BJ (cell line): Measurements from ENCODE around the gene KRTAP10-11. TPM values are rescaled to one million over a fixed set of nuclear protein-coding genes. Genes with fewer than 3 reads are reported as not detected.

Experiments used
- CTCF ChIA-PET: fragments of 350-600 bp; formaldehyde crosslinking; extraction: SDS; loops from one replicate; lab custom pipeline; 2021; ENCODE audit warnings: antibody characterized with exemption, inconsistent platforms; lab: Yijun Ruan, JAX
- POLR2A ChIA-PET: fragments of 300-600 bp; sonication (Branson Sonifier 250); formaldehyde crosslinking; extraction: SDS; loops from one replicate; lab custom pipeline; 2021; ENCODE audit warnings: antibody characterized with exemption; lab: Charles Lee
- DNase-seq: peaks from one replicate; pipeline ENCODE4 v3.0.0-alpha.2; 2011; ENCODE audit warnings: low read depth
- H3K27me3 ChIP-seq: 2 replicates; pipeline ENCODE4 v1.6.0; 2011; ENCODE audit warnings: low read length; ENCODE audit not compliant: control insufficient read depth, insufficient read depth
- H3K36me3 ChIP-seq: 2 replicates; pipeline ENCODE4 v1.5.1; 2011; ENCODE audit warnings: low read length; ENCODE audit not compliant: control insufficient read depth, insufficient read depth
- H3K4me3 ChIP-seq: 2 replicates; pipeline ENCODE4 v1.5.1; 2011; ENCODE audit warnings: low read depth, mild to moderate bottlenecking, control low read depth, low read length
- CTCF ChIP-seq: IDR thresholded peaks from 2 replicates; pipeline ENCODE4 v1.5.1; 2011; ENCODE audit warnings: low read depth, mild to moderate bottlenecking, control low read depth, inconsistent platforms, low read length, moderate library complexity; ENCODE audit not compliant: insufficient read depth
- polyA plus RNA-seq: library from polyadenylated mRNA; depleted of rRNA; stranded (reverse); fragments of >200 nt; gene quantifications from 2 replicates; pipeline ENCODE4 v1.2.3, GENCODE V29; 2011

KRTAP10-11 gene
- polyA plus RNA-seq, 1 experiment: not detected

GRCh38 chr21:44666401-44667320, 20.4 kb downstream of the KRTAP10-11 start, which contains the start of gene KRTAP12-2:
Gene KRTAP12-2 (minus strand): TSS chr21:44666927. CDS start chr21:44666886, 41 bp downstream.
- CTCF ChIA-PET: no interaction called here
- Histone ChIP-seq H3K36me3 (no peaks in the 10 kb centered on the region), H3K4me3 (no peak within 1 kb of the TSS), H3K27me3 (no peaks in the 10 kb centered on the region; the same call in 1 of the 2 replicates)
- DNase-seq: no peak
- no peak for TF ChIP-seq CTCF
- POLR2A ChIA-PET: no interaction called here

GRCh38 chr21:44667612-44668011, 21.4 kb downstream of the KRTAP10-11 start:
- no peak for DNase-seq
- H3K27me3 ChIP-seq: no peaks in the 10 kb centered on the region; the same call in 1 of the 2 replicates
- CTCF ChIA-PET: no interaction called here
- POLR2A ChIA-PET: no interaction called here
- no peak overlapping the region for H3K4me3 ChIP-seq
- TF ChIP-seq CTCF: no peak
- H3K36me3 ChIP-seq: no peaks in the 10 kb centered on the region

- DNase-seq: no peak
- TF ChIP-seq CTCF: no peak
- CTCF ChIA-PET: interaction anchor here (0.7 kb wide), 1 partner anchor 63 kb away, joined by 3 read pairs; no protein-coding TSS in a partner anchor
Measured at GRCh38 chr21:44670642-44671432, 24.6 kb downstream of the KRTAP10-11 start.

GRCh38 chr21:44671911-44672310, 25.7 kb downstream of the KRTAP10-11 start:
- no peak for TF ChIP-seq CTCF
- no peak for DNase-seq
- no peaks in the 10 kb centered on the region for H3K36me3 ChIP-seq
- POLR2A ChIA-PET: no interaction called here
- CTCF ChIA-PET: no interaction called here
- H3K27me3 ChIP-seq: peaks cover 3% of the 10 kb centered on the region; the same call in 1 of the 2 replicates
- H3K4me3 ChIP-seq: no peak overlapping the region

More at GRCh38 chr21:44670642-44671432, 24.6 kb downstream of the KRTAP10-11 start:
- H3K4me3 ChIP-seq: no peak overlapping the region
- POLR2A ChIA-PET: no interaction called here
- no peaks in the 10 kb centered on the region; the same call in 1 of the 2 replicates for H3K27me3 ChIP-seq
- H3K36me3 ChIP-seq: no peaks in the 10 kb centered on the region

DNA sequence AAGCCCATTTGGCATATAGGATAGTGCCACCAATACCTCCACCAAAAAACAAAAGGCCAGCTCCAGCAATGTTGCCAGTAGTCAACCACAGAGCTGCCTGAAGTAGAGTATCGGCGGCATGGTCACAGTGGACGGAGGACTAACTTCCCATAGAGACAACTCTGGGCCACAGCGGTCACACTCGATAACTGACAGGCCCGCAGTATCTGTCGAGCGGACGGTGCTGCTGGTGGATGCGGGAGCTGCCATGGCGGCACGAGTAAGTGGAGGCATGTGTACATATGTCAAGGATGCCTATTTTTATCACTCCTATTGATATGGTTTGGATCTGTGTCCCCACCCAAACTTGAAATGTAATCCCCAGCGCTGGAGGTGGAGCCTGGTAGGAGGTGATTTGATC, 31.7 kb downstream of the KRTAP10-11 start:
- no peak overlapping the region for H3K4me3 ChIP-seq
- POLR2A ChIA-PET: no interaction called here
- no peak for DNase-seq
- no peaks in the 10 kb centered on the region for H3K36me3 ChIP-seq
- no peak for TF ChIP-seq CTCF
- H3K27me3 ChIP-seq: peaks cover 3% of the 10 kb centered on the region; the same call in 1 of the 2 replicates
- CTCF ChIA-PET: no interaction called here
